Measurements from ENCODE around the gene EMC10. TPM values are rescaled to one million over a fixed set of nuclear protein-coding genes. Genes with fewer than 3 reads are reported as not detected.

The EMC10 gene
- total and polyA plus RNA-seq, 2 of the 4 experiments (the other 2 are of a cell fraction) = 11.3 to 90.9 TPM

GRCh38 chr19:50464348-50464747 lies 12.0 kb upstream of the EMC10 start:
- no peaks in the 10 kb centered on the region for H4K20me1 ChIP-seq (ENCODE audit: insufficient read depth, low read length)
- no peak overlapping the region for H3K4ac ChIP-seq (ENCODE audit: low read depth, low read length)
- no peak overlapping the region for H4K91ac ChIP-seq (ENCODE audit: insufficient read depth, low read depth, low read length)
- no peaks in the 10 kb centered on the region for H3K9me1 ChIP-seq (ENCODE audit: insufficient read depth, low read length)
- no peak overlapping the region for H3K4me3 ChIP-seq (ENCODE audit: insufficient read depth, low read depth, low read length)
- H2AK9ac ChIP-seq (replicated peaks; ENCODE audit: low read depth, low read length, poor library complexity) = no peak overlapping the region
- no peak overlapping the region for H3K23ac ChIP-seq (ENCODE audit: low read depth, low read length)
- intact Hi-C loops (cut with micrococcal nuclease) (no loop called here), dilution Hi-C loops (cut with HindIII; ENCODE audit: low sequenced_read_pairs, unreplicated experiment) (no loop called here), in situ Hi-C loops (cut with MboI; ENCODE audit: low sequenced_read_pairs) (loop anchor here (5.0 kb wide), 1 partner anchor 97 kb away; the partner anchor contains the start of gene NAPSA)
- H2AFZ ChIP-seq (replicated peaks; ENCODE audit: low read length, poor library complexity) = peak overlapping the region; percentile 49
- H3K27ac ChIP-seq (ENCODE audit: insufficient read depth, low read length) = no peak overlapping the region
- H3K14ac ChIP-seq (replicated peaks; ENCODE audit: low read depth, low read length) = no peak overlapping the region
- no peak for TF ChIP-seq RAD21 (IDR thresholded peaks at IDR 0.05; ENCODE audit: low read length)
- no peak for TF ChIP-seq NFE2L2 (IDR thresholded peaks at IDR 0.05; ENCODE audit: low read depth, low read length)
- TF ChIP-seq BHLHE40 (IDR thresholded peaks at IDR 0.05; ENCODE audit: low read depth, low read length) = no peak
- no peak for TF ChIP-seq MAZ (IDR thresholded peaks at IDR 0.05; ENCODE audit: borderline replicate concordance, low read depth, low read length)
- no peak for TF ChIP-seq CHD1 (IDR thresholded peaks at IDR 0.05; ENCODE audit: low read depth, low read length)
- no peak for TF ChIP-seq ELK1 (IDR thresholded peaks at IDR 0.05; ENCODE audit: borderline replicate concordance, low read depth, low read length)
- no peak for TF ChIP-seq CEBPB (IDR thresholded peaks at IDR 0.05; ENCODE audit: low read depth, low read length)
- TF ChIP-seq MAFK (IDR thresholded peaks at IDR 0.05; ENCODE audit: low read depth, low read length) = no peak
- TF ChIP-seq MXI1 (IDR thresholded peaks at IDR 0.05; ENCODE audit: borderline replicate concordance, low read depth, low read length) = no peak
- no peak for TF ChIP-seq RCOR1 (IDR thresholded peaks at IDR 0.05; ENCODE audit: insufficient replicate concordance, low read length)
- TF ChIP-seq FOS (IDR thresholded peaks at IDR 0.05; ENCODE audit: low read depth, low read length) = no peak
- TF ChIP-seq CTCF (conservative IDR thresholded peaks at IDR 0.05; ENCODE audit: low read depth, low read length) = no peak
- no peak for TF ChIP-seq USF2 (IDR thresholded peaks at IDR 0.05; ENCODE audit: low read depth, low read length)
- TF ChIP-seq RFX5 (IDR thresholded peaks at IDR 0.05; ENCODE audit: low read depth, low read length) = no peak
- no peak for TF ChIP-seq POLR2A (IDR thresholded peaks at IDR 0.05; ENCODE audit: low read depth, low read length)
- no peak for TF ChIP-seq SMC3 (IDR thresholded peaks at IDR 0.05; ENCODE audit: low read depth, low read length)
- no peak overlapping the region for H4K5ac ChIP-seq (ENCODE audit: low read depth, low read length)
- no peak for ATAC-seq (ENCODE audit: low read depth)
- H3K9me3 ChIP-seq (ENCODE audit: control insufficient read depth, insufficient read depth, low read length) = no peaks in the 10 kb centered on the region
- H3K4me2 ChIP-seq (ENCODE audit: low read depth, low read length) = no peak overlapping the region
- H2BK15ac ChIP-seq (ENCODE audit: low read depth, low read length) = no peak overlapping the region
- no peak overlapping the region for H2BK5ac ChIP-seq (ENCODE audit: low read depth, low read length, poor library complexity, severe bottlenecking)
- POLR2A ChIA-PET (ENCODE audit: unreplicated experiment) = no interaction called here
- H2AK5ac ChIP-seq (ENCODE audit: low read depth, low read length) = no peak overlapping the region
- no peak overlapping the region for H3K56ac ChIP-seq (ENCODE audit: extremely low read depth, insufficient read depth, low read length)
- H3K27me3 ChIP-seq (ENCODE audit: control insufficient read depth, insufficient read depth, low read length) = peaks cover 2% of the 10 kb centered on the region; the same call in 1 of the 2 replicates
- 84% methylated on average over 10 of the region's 19 CpGs; no CpG with 5 or more reads in 1 of the 2 experiments for WGBS, 2 experiments (ENCODE audit: extremely low coverage in 2 of 2, insufficient read length in 1 of 2)
- H3K36me3 ChIP-seq (ENCODE audit: control insufficient read depth, insufficient read depth, low read length) = no peaks in the 10 kb centered on the region
- no peak overlapping the region for H3K9ac ChIP-seq (ENCODE audit: low read depth, low read length)
- H3K4me1 ChIP-seq (ENCODE audit: control insufficient read depth, insufficient read depth, low read length) = no peaks in the 10 kb centered on the region
- no peak overlapping the region for H3K18ac ChIP-seq (ENCODE audit: low read depth, low read length)
- no peak overlapping the region for H2BK20ac ChIP-seq (ENCODE audit: low read depth, low read length)
- H3K79me1 ChIP-seq (ENCODE audit: low read depth in 1 of 2, low read length in 2 of 2) = no peaks in the 10 kb centered on the region
- H2BK120ac ChIP-seq (ENCODE audit: low read depth, low read length) = no peak overlapping the region
- no TSS peak for BruUV-seq (replicated peaks)
- DNase-seq = no peak
- H4K8ac ChIP-seq (ENCODE audit: low read depth in 2 of 2, low read length in 2 of 2) = no peak overlapping the region
- CTCF ChIA-PET = no interaction called here

All from IMR-90 (cell line).